IMR-90 (cell line): ENCODE results near the gene BMPER. TPM values are rescaled to one million over a fixed set of nuclear protein-coding genes. Genes with fewer than 3 reads are reported as not detected.
A peak's percentile ranks its signal among the peaks of the same experiment; 100 is the strongest.

Experiments
- ATAC-seq: fragments of 200-7000 bp; cut with Tn5 transposase; 2 replicates; pipeline ENCODE4 v1.9.1; 2020; ENCODE audit warnings: low read depth, mild to moderate bottlenecking, moderate library complexity
- BruUV-seq: library from RNA; stranded (reverse); fragments of 400-500 nt; replicated peaks from 2 replicates; lab custom pipeline; 2021; lab: Mats Ljungman, UMichigan
- CTCF ChIA-PET: fragments of 300-600 bp; formaldehyde crosslinking; extraction: SDS; loops from one replicate; lab custom pipeline; 2021; ENCODE audit warnings: antibody characterized with exemption; lab: Yijun Ruan, JAX
- POLR2A ChIA-PET: fragments of 300-600 bp; sonication (Branson Sonifier 250); formaldehyde crosslinking; loops from one replicate; lab custom pipeline; 2022; ENCODE audit warnings: antibody characterized with exemption; ENCODE audit not compliant: unreplicated experiment; lab: Charles Lee
- DNase-seq: peaks from one replicate; pipeline ENCODE4 v3.0.0; 2013
- H2AFZ ChIP-seq: replicated peaks from 2 replicates; pipeline ENCODE3; 2013; ENCODE audit warnings: low read length, mild to moderate bottlenecking; ENCODE audit not compliant: poor library complexity
- H2AK5ac ChIP-seq: 2 replicates; pipeline ENCODE4 v1.6.1; 2013; ENCODE audit warnings: low read depth, low read length, inconsistent platforms
- H2AK9ac ChIP-seq: replicated peaks from 2 replicates; pipeline ENCODE3; 2013; ENCODE audit warnings: mild to moderate bottlenecking, low read depth, low read length, moderate library complexity; ENCODE audit not compliant: poor library complexity
- H2BK120ac ChIP-seq: 2 replicates; pipeline ENCODE4 v1.6.1; 2013; ENCODE audit warnings: low read depth, low read length, inconsistent platforms
- H2BK15ac ChIP-seq: 3 replicates; pipeline ENCODE4 v1.6.1; 2013; ENCODE audit warnings: low read depth, low read length, inconsistent platforms
- H2BK20ac ChIP-seq: 2 replicates; pipeline ENCODE4 v1.6.1; 2013; ENCODE audit warnings: low read depth, mild to moderate bottlenecking, inconsistent platforms, low read length, moderate library complexity
- H2BK5ac ChIP-seq: 2 replicates; pipeline ENCODE4 v1.6.1; 2013; ENCODE audit warnings: mild to moderate bottlenecking, low read depth, low read length, inconsistent platforms; ENCODE audit not compliant: poor library complexity, severe bottlenecking
- H3K14ac ChIP-seq: replicated peaks from 2 replicates; pipeline ENCODE4 v1.6.1; 2013; ENCODE audit warnings: low read depth, low read length, inconsistent platforms
- H3K18ac ChIP-seq: 2 replicates; pipeline ENCODE4 v1.6.1; 2013; ENCODE audit warnings: low read depth, low read length, control low read depth
- H3K23ac ChIP-seq: 2 replicates; pipeline ENCODE4 v1.6.1; 2013; ENCODE audit warnings: low read depth, low read length, inconsistent platforms
- H3K27ac ChIP-seq: 2 replicates; pipeline ENCODE4 v1.5.1; 2013; ENCODE audit warnings: mild to moderate bottlenecking, control low read depth, low read length; ENCODE audit not compliant: insufficient read depth
- H3K27me3 ChIP-seq: 2 replicates; pipeline ENCODE4 v1.6.1; 2013; ENCODE audit warnings: low read length; ENCODE audit not compliant: control insufficient read depth, insufficient read depth
- H3K36me3 ChIP-seq: 2 replicates; pipeline ENCODE4 v1.6.1; 2013; ENCODE audit warnings: low read length, mixed read lengths; ENCODE audit not compliant: control insufficient read depth, insufficient read depth
- H3K4ac ChIP-seq: 2 replicates; pipeline ENCODE4 v1.6.1; 2013; ENCODE audit warnings: low read depth, low read length, inconsistent platforms
- H3K4me1 ChIP-seq: 2 replicates; pipeline ENCODE4 v1.6.1; 2013; ENCODE audit warnings: low read length, mixed read lengths; ENCODE audit not compliant: control insufficient read depth, insufficient read depth
- H3K4me2 ChIP-seq: 2 replicates; pipeline ENCODE4 v1.6.1; 2013; ENCODE audit warnings: low read depth, mild to moderate bottlenecking, control low read depth, low read length, moderate library complexity
- H3K4me3 ChIP-seq: 2 replicates; pipeline ENCODE4 v1.5.1; 2013; ENCODE audit warnings: low read depth, mild to moderate bottlenecking, control low read depth, low read length, moderate library complexity; ENCODE audit not compliant: insufficient read depth
- H3K56ac ChIP-seq: 2 replicates; pipeline ENCODE4 v1.6.1; 2013; ENCODE audit warnings: low read length, inconsistent platforms; ENCODE audit not compliant: insufficient read depth; ENCODE audit errors: extremely low read depth
- H3K79me1 ChIP-seq, 2 experiments: 2 replicates each; pipeline ENCODE4 v1.6.1; 2013; ENCODE audit warnings: low read length in 2 of 2, inconsistent platforms in 1 of 2, low read depth in 1 of 2
- H3K9ac ChIP-seq: 2 replicates; pipeline ENCODE4 v1.6.1; 2013; ENCODE audit warnings: low read depth, low read length, control low read depth
- H3K9me1 ChIP-seq: 2 replicates; pipeline ENCODE4 v1.6.1; 2013; ENCODE audit warnings: low read length, inconsistent platforms; ENCODE audit not compliant: insufficient read depth
- H3K9me3 ChIP-seq: 2 replicates; pipeline ENCODE4 v1.6.1; 2013; ENCODE audit warnings: low read length; ENCODE audit not compliant: control insufficient read depth, insufficient read depth
- H4K20me1 ChIP-seq: 2 replicates; pipeline ENCODE4 v1.6.1; 2013; ENCODE audit warnings: low read length, inconsistent platforms; ENCODE audit not compliant: insufficient read depth
- H4K5ac ChIP-seq: 2 replicates; pipeline ENCODE4 v1.6.1; 2013; ENCODE audit warnings: mild to moderate bottlenecking, low read depth, low read length, control low read depth
- H4K8ac ChIP-seq, 2 experiments: 2 replicates each; pipeline ENCODE4 v1.6.1; 2013; ENCODE audit warnings: low read depth in 2 of 2, low read length in 2 of 2, control low read depth in 1 of 2, inconsistent platforms in 1 of 2
- H4K91ac ChIP-seq: 2 replicates; pipeline ENCODE4 v1.6.1; 2013; ENCODE audit warnings: low read depth, low read length, inconsistent platforms; ENCODE audit not compliant: insufficient read depth
- BHLHE40 ChIP-seq: fragments of 150-350 bp; IDR thresholded peaks from 2 replicates; pipeline ENCODE4 v1.6.1; 2016; ENCODE audit warnings: mild to moderate bottlenecking, low read depth, low read length
- CEBPB ChIP-seq: IDR thresholded peaks from 2 replicates; pipeline ENCODE4 v1.6.1; 2012; ENCODE audit warnings: low read depth, low read length, improper control_type of control experiment
- CHD1 ChIP-seq: IDR thresholded peaks from 2 replicates; pipeline ENCODE4 v1.6.1; 2012; ENCODE audit warnings: low read depth, low read length, improper control_type of control experiment
- CTCF ChIP-seq: conservative IDR thresholded peaks from 2 replicates; pipeline ENCODE4 v1.5.1; 2012; ENCODE audit warnings: mild to moderate bottlenecking, low read depth, low read length, improper control_type of control experiment
- ELK1 ChIP-seq: fragments of 150-350 bp; IDR thresholded peaks from 2 replicates; pipeline ENCODE4 v1.6.1; 2016; ENCODE audit warnings: low read depth, mild to moderate bottlenecking, low read length, moderate library complexity, borderline replicate concordance
- FOS ChIP-seq: fragments of 150-350 bp; IDR thresholded peaks from 2 replicates; pipeline ENCODE4 v1.6.1; 2016; ENCODE audit warnings: low read depth, low read length
- MAFK ChIP-seq: IDR thresholded peaks from 2 replicates; pipeline ENCODE4 v1.6.1; 2012; ENCODE audit warnings: low read depth, low read length, improper control_type of control experiment
- MAZ ChIP-seq: IDR thresholded peaks from 2 replicates; pipeline ENCODE4 v1.6.1; 2012; ENCODE audit warnings: low read depth, mild to moderate bottlenecking, low read length, improper control_type of control experiment, moderate library complexity, borderline replicate concordance
- MXI1 ChIP-seq: IDR thresholded peaks from 2 replicates; pipeline ENCODE4 v1.6.1; 2012; ENCODE audit warnings: low read depth, mild to moderate bottlenecking, low read length, moderate library complexity, borderline replicate concordance
- NFE2L2 ChIP-seq: fragments of 150-350 bp; IDR thresholded peaks from 2 replicates; pipeline ENCODE4 v1.6.1; 2016; ENCODE audit warnings: low read depth, mild to moderate bottlenecking, low read length
- RAD21 ChIP-seq: IDR thresholded peaks from 2 replicates; pipeline ENCODE4 v1.6.1; 2012; ENCODE audit warnings: low read length, improper control_type of control experiment
- RCOR1 ChIP-seq: IDR thresholded peaks from 2 replicates; pipeline ENCODE4 v1.6.1; 2012; ENCODE audit warnings: mild to moderate bottlenecking, low read length, improper control_type of control experiment; ENCODE audit not compliant: insufficient replicate concordance
- RFX5 ChIP-seq: IDR thresholded peaks from 2 replicates; pipeline ENCODE4 v1.8.0; 2012; ENCODE audit warnings: low read depth, mild to moderate bottlenecking, low read length, moderate library complexity
- SMC3 ChIP-seq: fragments of 150-350 bp; IDR thresholded peaks from 2 replicates; pipeline ENCODE4 v1.6.1; 2016; ENCODE audit warnings: low read depth, mild to moderate bottlenecking, antibody characterized with exemption, low read length, moderate library complexity
- whole genome bisulfite sequencing, 2 experiments: methylation state at CpG; one replicate each; pipeline versions ENCODE4 v1.1.5 to v1.1.7; 2013; ENCODE audit warnings: missing lambda C conversion rate in 2 of 2; ENCODE audit not compliant: insufficient read length in 1 of 2; ENCODE audit errors: extremely low coverage in 2 of 2; 5-methylcytosine and 5-hydroxymethylcytosine counted together
- dilution Hi-C: fragments of 300-500 bp; cut with HindIII; formaldehyde crosslinking; loops from one replicate; pipeline ENCODE4 v1.14.3; 2018; ENCODE audit warnings: low sequenced_read_pairs; ENCODE audit not compliant: unreplicated experiment
- in situ Hi-C: fragments of 300-500 bp; cut with MboI; formaldehyde crosslinking; loops from 3 replicates; pipeline ENCODE4 v1.14.3; 2019; ENCODE audit warnings: low sequenced_read_pairs, inconsistent platforms, mixed read lengths
- intact Hi-C: fragments of 100-400 bp; cut with micrococcal nuclease; formaldehyde crosslinking; loops from 2 replicates; pipeline ENCODE4 v1.10.0; 2022
- polyA plus RNA-seq, 3 experiments: library from polyadenylated mRNA; depleted of rRNA; stranded (reverse); fragments of >200 nt; gene quantifications; 2 replicates each; pipeline ENCODE4 v1.2.3, GENCODE V29; 2012; ENCODE audit warnings: low replicate concordance in 1 of 3
- total RNA-seq: library from RNA; depleted of rRNA; stranded (reverse); fragments of >200 nt; gene quantifications from 2 replicates; pipeline ENCODE4 v1.2.3, GENCODE V29; 2012

The BMPER gene
- total and polyA plus RNA-seq, 2 of the 4 experiments (the other 2 are of a cell fraction) = 6.2 to 7.9 TPM

- POLR2A ChIA-PET = no interaction called here
- H3K9me1 ChIP-seq = no peaks in the 10 kb centered on the region
- H3K36me3 ChIP-seq = peaks cover 2% of the 10 kb centered on the region
- dilution Hi-C loops (no loop called here), intact Hi-C loops (loop anchor here (1.0 to 10.0 kb wide), 3 partner anchors 106 to 901 kb away; no protein-coding TSS in a partner anchor), in situ Hi-C loops (no loop called here)
- H3K4me1 ChIP-seq = no peaks in the 10 kb centered on the region; the same call in 1 of the 2 replicates
- H3K4ac ChIP-seq = peak overlapping the region; percentile 44; the same call in 1 of the 2 replicates
- H4K20me1 ChIP-seq = no peaks in the 10 kb centered on the region
- peak overlapping the region; percentile 41; the same call in 1 of the 2 replicates for H2BK20ac ChIP-seq
- H2BK120ac ChIP-seq = peak overlapping the region; percentile 58
- no peak overlapping the region for H3K4me3 ChIP-seq
- peak overlapping the region; percentile 5 to 48; a peak in 3 of 4 replicates for H4K8ac ChIP-seq
- H2BK15ac ChIP-seq = peak overlapping the region; percentile 9; the same call in 1 of the 3 replicates
- BruUV-seq = no TSS peak
- no peak overlapping the region for H3K23ac ChIP-seq
- no peaks in the 10 kb centered on the region for H3K27me3 ChIP-seq
- peak; percentile 40 for DNase-seq
- H2AK9ac ChIP-seq = no peak overlapping the region
- 81% methylated on average over 4 of the region's 10 CpGs; no CpG with 5 or more reads in 1 of the 2 experiments for WGBS, 2 experiments
- peak overlapping the region; percentile 54; the same call in 1 of the 2 replicates for H4K5ac ChIP-seq
- no peak overlapping the region for H3K9ac ChIP-seq
- H3K79me1 ChIP-seq = no peaks in the 10 kb centered on the region
- no peak overlapping the region for H3K56ac ChIP-seq
- no peak overlapping the region for H3K27ac ChIP-seq
- H3K4me2 ChIP-seq = no peak overlapping the region
- peak overlapping the region; percentile 69 for H3K14ac ChIP-seq
- H2AK5ac ChIP-seq = peak overlapping the region; percentile 82
- no peak overlapping the region for H2BK5ac ChIP-seq
- H4K91ac ChIP-seq = peak overlapping the region; percentile 53; the same call in 1 of the 2 replicates
- H3K9me3 ChIP-seq = no peaks in the 10 kb centered on the region
- peak; percentile 80 for ATAC-seq
- peak overlapping the region; percentile 61; the same call in 1 of the 2 replicates for H3K18ac ChIP-seq
- peak overlapping the region; percentile 6 for H2AFZ ChIP-seq
- CTCF ChIA-PET = interaction anchor here (0.5 to 4.8 kb wide), 17 partner anchors 8 to 628 kb away, joined by 3 to 30 read pairs (median 3); no protein-coding TSS in a partner anchor
- TF ChIP-seq MXI1 (no peak), RAD21 (peak; percentile 73), CHD1 (no peak), MAFK (no peak), MAZ (no peak), RCOR1 (no peak), CTCF (peak; percentile 61), CEBPB (no peak), RFX5 (no peak), FOS (no peak), ELK1 (no peak), NFE2L2 (no peak), BHLHE40 (no peak), SMC3 (peak; percentile 76)
These were observed 182.9 kb downstream of the BMPER start for GRCh38 chr7:34087892-34088891.
